GM19324 (cell line): ENCODE measurements around the gene C7orf33.
"Not testable (repeated sequence)": the region's sequence is repeated elsewhere in the genome, so short reads cannot be mapped to it uniquely, and the experiment has no call there.

Experiments
- ATAC-seq: cut with Tn5 transposase; IDR thresholded peaks from one replicate; pipeline ENCODE4 v1.9.1; 2021; ENCODE audit warnings: mild to moderate bottlenecking, moderate library complexity; ENCODE audit not compliant: unreplicated experiment, low FRiP score

C7orf33 gene

GRCh38 chr7:148590471-148590870 is at the start of gene C7orf33:
C7orf33 (plus strand) TSS chr7:148590766; CDS start chr7:148590926, 160 bp downstream.
- no peak for ATAC-seq

- no peak for ATAC-seq
These were observed 48.6 kb upstream of the C7orf33 start for GRCh38 chr7:148541891-148542504.

- no peak for ATAC-seq
These were observed 47.3 kb upstream of the C7orf33 start for GRCh38 chr7:148543302-148543701.

GRCh38 chr7:148545172-148545571 is 45.4 kb upstream of the C7orf33 start:
- no peak for ATAC-seq

- ATAC-seq: no peak
These were observed 44.6 kb upstream of the C7orf33 start for GRCh38 chr7:148545932-148546331.

- ATAC-seq: no peak
These were observed 43.7 kb upstream of the C7orf33 start for GRCh38 chr7:148546857-148547256.

- ATAC-seq: no peak
These were observed 42.6 kb upstream of the C7orf33 start for GRCh38 chr7:148547951-148548350.

- ATAC-seq: no peak
These were observed 36.6 kb upstream of the C7orf33 start for GRCh38 chr7:148553979-148554378.

- no peak for ATAC-seq
These were observed 33.7 kb upstream of the C7orf33 start for GRCh38 chr7:148556892-148557291.

GRCh38 chr7:148558914-148559313 is 31.7 kb upstream of the C7orf33 start:
- ATAC-seq: no peak

GRCh38 chr7:148561099-148561498 is 29.5 kb upstream of the C7orf33 start:
- no peak for ATAC-seq

- ATAC-seq: no peak
These were observed 26.8 kb upstream of the C7orf33 start for GRCh38 chr7:148563583-148564274.

- peak; percentile 52 for ATAC-seq
These were observed 26.2 kb upstream of the C7orf33 start for GRCh38 chr7:148564275-148564951.

- no peak for ATAC-seq
These were observed 23.8 kb upstream of the C7orf33 start for GRCh38 chr7:148566736-148567135.

- ATAC-seq: no peak
These were observed 23.0 kb upstream of the C7orf33 start for GRCh38 chr7:148567524-148567923.

GRCh38 chr7:148570510-148570909 is 20.1 kb upstream of the C7orf33 start:
- ATAC-seq: no peak

GRCh38 chr7:148570973-148571372 is 19.6 kb upstream of the C7orf33 start:
- not testable (repeated sequence) for ATAC-seq

GRCh38 chr7:148571381-148571780 is 19.2 kb upstream of the C7orf33 start:
- no peak for ATAC-seq

GRCh38 chr7:148572067-148572522 is 18.5 kb upstream of the C7orf33 start:
- ATAC-seq: no peak

GRCh38 chr7:148573581-148573980 is 17.0 kb upstream of the C7orf33 start:
- not testable (repeated sequence) for ATAC-seq

GRCh38 chr7:148575640-148576411 is 14.7 kb upstream of the C7orf33 start:
- peak; percentile 65 for ATAC-seq
